Naive B cell (primary cell): ENCODE data around the gene LMOD1. TPM values are rescaled to one million over a fixed set of nuclear protein-coding genes. Genes with fewer than 3 reads are reported as not detected.
"Not testable (repeated sequence)": the region's sequence is repeated elsewhere in the genome, so short reads cannot be mapped to it uniquely, and the experiment has no call there.

ENCODE experiments used
- ATAC-seq, 2 donors: fragments of 150-1000 bp; cut with Tn5 transposase; 2 replicates each; pipeline ENCODE4 v1.10.0; 2021; ENCODE audit warnings: low read depth in 2 of 2, mild to moderate bottlenecking in 2 of 2, moderate library complexity in 2 of 2
- DNase-seq: peaks from one replicate; pipeline ENCODE4 v3.0.0; 2022
- H3K27ac Mint-ChIP-seq, 6 donors: one replicate each; pipeline ENCODE4 v1.8.0; 2020 to 2022; ENCODE audit warnings: mild to moderate bottlenecking in 6 of 6, mixed read lengths in 6 of 6, moderate library complexity in 5 of 6, inconsistent platforms in 2 of 6
- H3K27me3 Mint-ChIP-seq, 3 donors: one replicate each; pipeline ENCODE4 v1.8.0; 2021 to 2022; ENCODE audit warnings: mixed read lengths in 3 of 3, mild to moderate bottlenecking in 1 of 3
- H3K36me3 Mint-ChIP-seq, 2 donors: one replicate each; pipeline ENCODE4 v1.8.0; 2020 to 2022; ENCODE audit warnings: mixed read lengths in 2 of 2, inconsistent platforms in 1 of 2, mild to moderate bottlenecking in 1 of 2
- H3K4me1 Mint-ChIP-seq, 3 donors: one replicate each; pipeline ENCODE4 v1.8.0; 2020 to 2022; ENCODE audit warnings: mixed read lengths in 3 of 3, inconsistent platforms in 1 of 3, mild to moderate bottlenecking in 1 of 3, moderate library complexity in 1 of 3
- H3K4me3 Mint-ChIP-seq, 8 donors: one replicate each; pipeline ENCODE4 v1.8.0; 2020 to 2022; ENCODE audit warnings: mild to moderate bottlenecking in 8 of 8, mixed read lengths in 8 of 8, moderate library complexity in 8 of 8, inconsistent platforms in 2 of 8
- H3K9me3 Mint-ChIP-seq, 7 donors: one replicate each; pipeline ENCODE4 v1.8.0; 2020 to 2022; ENCODE audit warnings: mixed read lengths in 7 of 7, mild to moderate bottlenecking in 5 of 7, inconsistent platforms in 2 of 7, moderate library complexity in 1 of 7
- polyA plus RNA-seq, 6 donors: library from polyadenylated mRNA; unstranded; fragments of 300-500 nt; fragmentation: Illumina TruSeq; gene quantifications; one replicate each; pipeline ENCODE4 v1.2.3, GENCODE V29; 2021; ENCODE audit warnings: low read depth in 6 of 6

LMOD1 gene
- polyA plus RNA-seq, 6 donors from 2014 or later = not detected

DNA sequence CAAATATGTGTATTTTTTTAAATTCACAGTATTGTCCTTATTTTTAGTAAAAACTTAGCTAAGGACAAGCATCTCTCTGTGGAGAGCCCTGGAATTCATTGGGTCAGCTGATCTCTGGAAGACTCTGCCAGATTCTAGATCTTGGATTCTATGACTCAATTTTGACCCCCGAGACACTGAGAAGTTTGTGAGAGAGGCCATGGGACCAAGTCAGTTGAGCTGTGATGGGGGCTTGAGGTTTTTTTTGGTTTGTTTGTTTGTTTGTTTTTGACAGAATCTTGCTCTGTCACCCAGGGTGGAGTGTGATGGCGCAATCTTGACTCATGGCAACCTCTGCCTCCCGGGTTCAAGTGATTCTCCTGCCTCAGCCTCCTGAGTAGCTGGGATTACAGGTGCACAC, 44.1 kb downstream of the LMOD1 start:
- H3K9me3 Mint-ChIP-seq = peaks cover 0 to 4% (median 0%) of the 10 kb centered on the region in 7 donors
- peaks cover 8 to 23% (median 21%) of the 10 kb centered on the region in 3 donors for H3K27me3 Mint-ChIP-seq
- peak overlapping the region in 1 of 6 donors; percentile 39 for H3K27ac Mint-ChIP-seq
- DNase-seq (no peak), ATAC-seq (no peak)
- no peak overlapping the region for H3K4me3 Mint-ChIP-seq
- no peaks in the 10 kb centered on the region for H3K36me3 Mint-ChIP-seq
- peaks cover 0 to 6% (median 4%) of the 10 kb centered on the region in 3 donors for H3K4me1 Mint-ChIP-seq

DNA sequence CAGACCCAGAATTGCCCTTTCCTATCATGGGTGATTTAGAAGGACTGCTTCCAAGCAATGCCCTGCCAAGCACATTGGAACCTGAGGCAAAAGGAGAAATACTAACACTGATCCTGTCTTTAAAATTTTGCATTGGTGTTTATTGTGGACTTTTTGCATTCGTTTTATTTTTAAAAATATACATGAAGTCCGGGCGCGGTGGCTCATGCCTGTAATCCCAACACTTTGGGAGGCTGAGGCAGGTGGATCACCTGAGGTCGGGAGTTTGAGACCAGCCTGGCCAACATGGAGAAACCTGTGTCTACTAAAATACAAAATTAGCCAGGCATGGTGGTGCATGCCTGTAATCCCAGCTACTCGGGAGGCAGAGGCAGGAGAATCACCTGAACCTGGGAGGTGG, 45.3 kb downstream of the LMOD1 start:
- not testable (repeated sequence) for H3K4me1 Mint-ChIP-seq, DNase-seq, H3K9me3 Mint-ChIP-seq, H3K4me3 Mint-ChIP-seq, H3K36me3 Mint-ChIP-seq, ATAC-seq, H3K27ac Mint-ChIP-seq
- peaks cover 8 to 23% (median 21%) of the 10 kb centered on the region in 3 donors for H3K27me3 Mint-ChIP-seq

DNA sequence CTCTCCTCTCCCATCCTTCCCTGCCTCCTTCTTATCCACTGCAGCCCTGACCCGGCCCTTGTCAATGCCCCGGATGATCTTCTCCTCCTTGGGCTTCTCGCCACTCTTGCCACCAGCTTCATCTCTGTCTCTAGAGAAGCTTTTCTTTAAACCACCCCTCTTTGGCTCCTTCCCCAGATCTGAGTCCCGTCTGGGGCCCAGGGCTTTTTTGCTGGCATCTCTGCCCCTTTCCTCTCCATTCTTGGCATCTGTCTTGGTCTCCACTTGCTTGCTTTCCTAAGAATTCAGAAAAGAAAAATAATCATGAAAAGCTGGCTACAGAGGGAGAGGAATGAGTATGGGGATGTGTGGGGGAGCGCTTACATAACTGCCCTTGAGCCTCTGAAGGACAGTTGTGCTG, 45.9 kb downstream of the LMOD1 start:
- H3K4me3 Mint-ChIP-seq = no peak overlapping the region
- H3K9me3 Mint-ChIP-seq = peaks cover 0 to 4% (median 0%) of the 10 kb centered on the region in 7 donors

GRCh38 chr1:201899683-201900429, 46.5 kb downstream of the LMOD1 start:
- H3K4me1 Mint-ChIP-seq = peaks cover 8 to 12% (median 10%) of the 10 kb centered on the region in 3 donors
- peaks cover 8 to 23% (median 21%) of the 10 kb centered on the region in 3 donors for H3K27me3 Mint-ChIP-seq
- H3K27ac Mint-ChIP-seq = peak overlapping the region in 2 of 6 donors; percentile 41 to 91
- no peak for ATAC-seq
- no peaks in the 10 kb centered on the region for H3K36me3 Mint-ChIP-seq
- peaks cover 0 to 4% (median 0%) of the 10 kb centered on the region in 7 donors for H3K9me3 Mint-ChIP-seq
- DNase-seq = no peak
- H3K4me3 Mint-ChIP-seq = peak overlapping the region in 1 of 8 donors; percentile 49

More for the DNA sequence above, 45.9 kb downstream of the LMOD1 start:
- peak overlapping the region in 1 of 6 donors; percentile 91 for H3K27ac Mint-ChIP-seq
- DNase-seq = no peak
- H3K4me1 Mint-ChIP-seq = peaks cover 8 to 12% (median 10%) of the 10 kb centered on the region in 3 donors
- H3K36me3 Mint-ChIP-seq = no peaks in the 10 kb centered on the region
- ATAC-seq = no peak
- H3K27me3 Mint-ChIP-seq = peaks cover 8 to 23% (median 21%) of the 10 kb centered on the region in 3 donors

DNA sequence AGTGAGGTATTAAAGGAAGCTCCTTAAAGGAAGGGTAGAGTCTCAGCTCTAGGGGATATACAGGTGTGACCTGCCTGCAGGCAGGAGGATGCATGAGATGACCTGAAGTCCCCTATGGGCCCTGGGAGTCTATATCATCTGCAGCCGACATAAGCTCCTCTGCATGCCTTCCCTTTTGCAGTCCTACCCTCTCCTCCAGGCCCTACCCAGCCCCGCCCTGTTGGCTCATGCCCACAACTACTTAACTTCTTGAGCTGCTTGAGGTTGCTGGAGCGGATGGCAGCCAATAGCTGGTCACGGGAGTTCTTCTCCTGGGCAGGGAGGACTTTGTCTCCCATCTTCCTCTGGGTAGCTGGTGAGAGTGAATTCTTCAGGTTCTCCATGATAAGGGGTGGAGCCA, 47.4 kb downstream of the LMOD1 start:
- Mint-ChIP-seq H3K4me3 (no peak overlapping the region), H3K27me3 (peaks cover 9 to 28% (median 25%) of the 10 kb centered on the region in 3 donors), H3K27ac (no peak overlapping the region), H3K36me3 (no peaks in the 10 kb centered on the region), H3K9me3 (peaks cover 0 to 4% (median 0%) of the 10 kb centered on the region in 7 donors), H3K4me1 (peaks cover 8 to 12% (median 10%) of the 10 kb centered on the region in 3 donors)
- no peak for ATAC-seq
- no peak for DNase-seq

DNA sequence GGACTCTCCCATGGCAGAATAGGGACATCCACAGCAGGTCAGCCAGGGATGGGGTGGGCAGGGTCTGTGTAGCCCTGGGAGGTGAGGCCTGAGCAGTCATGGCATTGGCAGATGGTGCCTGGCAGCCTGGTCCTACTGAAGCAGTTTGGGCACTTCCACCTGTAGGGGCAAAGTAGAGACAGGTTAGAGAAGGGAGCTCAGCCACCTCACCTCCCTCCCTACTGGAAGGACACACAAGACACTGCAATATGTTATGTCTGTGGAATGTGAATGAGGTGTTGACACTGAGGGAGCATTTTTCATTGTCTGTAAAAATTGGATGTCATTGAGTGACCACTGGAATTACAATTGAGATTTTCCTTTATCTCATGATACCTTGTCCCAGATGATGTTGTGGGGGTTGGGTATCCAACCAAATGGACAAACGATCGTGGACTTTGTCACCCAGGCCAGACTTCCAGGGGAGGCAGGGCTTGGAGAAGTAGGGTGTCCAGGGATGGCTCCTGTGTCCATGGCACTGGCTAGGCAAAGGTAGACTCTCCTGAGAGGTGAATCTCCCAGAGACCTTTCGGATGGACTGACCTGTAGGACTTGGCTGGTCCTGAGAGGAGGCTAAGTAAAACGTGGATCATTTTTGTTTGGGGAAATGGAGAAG, 48.0 kb downstream of the LMOD1 start:
- H3K4me3 Mint-ChIP-seq = no peak overlapping the region
- peaks cover 8 to 12% (median 10%) of the 10 kb centered on the region in 3 donors for H3K4me1 Mint-ChIP-seq
- no peak overlapping the region for H3K27ac Mint-ChIP-seq

GRCh38 chr1:201896951-201897391, 49.4 kb downstream of the LMOD1 start:
- DNase-seq = no peak
- no peak for ATAC-seq
- Mint-ChIP-seq H3K36me3 (no peaks in the 10 kb centered on the region), H3K4me1 (peaks cover 8 to 12% (median 10%) of the 10 kb centered on the region in 3 donors), H3K27me3 (peaks cover 20 to 44% (median 41%) of the 10 kb centered on the region in 3 donors), H3K27ac (peak overlapping the region in 1 of 6 donors; percentile 26), H3K4me3 (no peak overlapping the region), H3K9me3 (peaks cover 0 to 4% (median 0%) of the 10 kb centered on the region in 7 donors)

More for the DNA sequence above, 48.0 kb downstream of the LMOD1 start:
- DNase-seq (no peak), ATAC-seq (no peak)
- Mint-ChIP-seq H3K36me3 (no peaks in the 10 kb centered on the region), H3K27me3 (peaks cover 16 to 34% (median 32%) of the 10 kb centered on the region in 3 donors), H3K9me3 (peaks cover 0 to 4% (median 0%) of the 10 kb centered on the region in 7 donors)

- H3K27me3 Mint-ChIP-seq = peaks cover 20 to 52% (median 49%) of the 10 kb centered on the region in 3 donors
- ATAC-seq (peak; percentile 75 to 79), DNase-seq (peak; percentile 46)
- peaks cover 0 to 4% (median 0%) of the 10 kb centered on the region in 7 donors for H3K9me3 Mint-ChIP-seq
- H3K36me3 Mint-ChIP-seq = no peaks in the 10 kb centered on the region
- peak overlapping the region in 2 of 6 donors; percentile 15 to 28 for H3K27ac Mint-ChIP-seq
- peak overlapping the region in 3 of 8 donors; percentile 5 to 47 (median 47) for H3K4me3 Mint-ChIP-seq
- peaks cover 8 to 12% (median 11%) of the 10 kb centered on the region in 3 donors for H3K4me1 Mint-ChIP-seq
Measured at GRCh38 chr1:201895913-201896807, 50.2 kb downstream of the LMOD1 start.

GRCh38 chr1:201895120-201895665, 51.2 kb downstream of the LMOD1 start:
- Mint-ChIP-seq H3K4me3 (no peak overlapping the region), H3K27ac (no peak overlapping the region), H3K27me3 (peaks cover 25 to 56% (median 52%) of the 10 kb centered on the region in 3 donors), H3K4me1 (peaks cover 7 to 12% (median 11%) of the 10 kb centered on the region in 3 donors), H3K9me3 (peaks cover 0 to 2% (median 0%) of the 10 kb centered on the region in 7 donors), H3K36me3 (no peaks in the 10 kb centered on the region)
- DNase-seq (no peak), ATAC-seq (no peak)

- Mint-ChIP-seq H3K27me3 (peaks cover 25 to 54% (median 50%) of the 10 kb centered on the region in 3 donors), H3K27ac (peak overlapping the region in 1 of 6 donors; percentile 55)
- ATAC-seq = no peak
Measured at GRCh38 chr1:201894343-201895119, 51.8 kb downstream of the LMOD1 start.

DNA sequence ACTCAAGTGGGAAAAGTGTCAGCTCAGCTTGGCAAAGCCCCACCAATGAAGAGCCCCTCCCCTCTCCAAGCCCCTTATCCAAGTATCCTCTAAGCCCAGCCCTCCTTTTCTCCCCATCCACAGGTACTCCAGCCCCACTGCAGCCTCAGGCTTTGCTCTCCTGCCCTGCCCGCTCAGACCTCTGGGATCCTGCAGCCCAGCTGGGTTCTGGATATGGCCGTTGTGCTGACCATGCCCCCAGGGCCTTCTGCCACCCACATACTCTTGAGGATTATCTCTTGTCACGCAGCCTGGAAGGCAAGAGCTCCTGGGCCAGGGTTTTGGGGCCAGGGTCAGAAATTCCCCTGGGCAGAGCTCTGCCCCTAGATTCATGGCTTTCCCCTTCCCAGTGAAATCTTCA, 52.9 kb downstream of the LMOD1 start:
- no peak overlapping the region for H3K4me3 Mint-ChIP-seq

More at GRCh38 chr1:201894343-201895119, 51.8 kb downstream of the LMOD1 start:
- Mint-ChIP-seq H3K36me3 (no peaks in the 10 kb centered on the region), H3K9me3 (peaks cover 0 to 2% (median 0%) of the 10 kb centered on the region in 7 donors), H3K4me3 (no peak overlapping the region), H3K4me1 (peaks cover 6 to 16% (median 9%) of the 10 kb centered on the region in 3 donors)
- DNase-seq = no peak

GRCh38 chr1:201892211-201892610, 54.1 kb downstream of the LMOD1 start:
- Mint-ChIP-seq H3K9me3 (peaks cover 0 to 3% (median 0%) of the 10 kb centered on the region in 7 donors), H3K36me3 (no peaks in the 10 kb centered on the region), H3K27me3 (peaks cover 35 to 58% (median 58%) of the 10 kb centered on the region in 3 donors), H3K4me1 (peaks cover 8 to 21% (median 12%) of the 10 kb centered on the region in 3 donors), H3K27ac (peak overlapping the region in 1 of 6 donors; percentile 81), H3K4me3 (no peak overlapping the region)
- ATAC-seq = no peak
- DNase-seq = no peak

More for the DNA sequence above, 52.9 kb downstream of the LMOD1 start:
- Mint-ChIP-seq H3K27me3 (peaks cover 27 to 53% (median 48%) of the 10 kb centered on the region in 3 donors), H3K36me3 (no peaks in the 10 kb centered on the region), H3K9me3 (peaks cover 0 to 3% (median 0%) of the 10 kb centered on the region in 7 donors), H3K4me1 (peaks cover 8 to 18% (median 12%) of the 10 kb centered on the region in 3 donors), H3K27ac (no peak overlapping the region)
- DNase-seq = no peak
- ATAC-seq = no peak
